HTR-8/SVneo (cell line): Measurements from ENCODE around the gene GLIS2.

ENCODE experiments used
- DNase-seq: peaks from one replicate; pipeline ENCODE4 v3.0.0; 2011; ENCODE audit warnings: low spot score, mixed read lengths; ENCODE audit not compliant: insufficient read length
- FAIRE-seq: peaks from 2 replicates; lab custom pipeline; 2011; peaks lifted over from hg19 to GRCh38; lab: Jason Lieb, UNC

Gene GLIS2

GRCh38 chr16:4376893-4377572 is 61.2 kb downstream of the GLIS2 start:
- DNase-seq: no peak
- FAIRE-seq: no peak

GRCh38 chr16:4377573-4378154 is 61.8 kb downstream of the GLIS2 start:
- FAIRE-seq: no peak
- no peak for DNase-seq

DNA sequence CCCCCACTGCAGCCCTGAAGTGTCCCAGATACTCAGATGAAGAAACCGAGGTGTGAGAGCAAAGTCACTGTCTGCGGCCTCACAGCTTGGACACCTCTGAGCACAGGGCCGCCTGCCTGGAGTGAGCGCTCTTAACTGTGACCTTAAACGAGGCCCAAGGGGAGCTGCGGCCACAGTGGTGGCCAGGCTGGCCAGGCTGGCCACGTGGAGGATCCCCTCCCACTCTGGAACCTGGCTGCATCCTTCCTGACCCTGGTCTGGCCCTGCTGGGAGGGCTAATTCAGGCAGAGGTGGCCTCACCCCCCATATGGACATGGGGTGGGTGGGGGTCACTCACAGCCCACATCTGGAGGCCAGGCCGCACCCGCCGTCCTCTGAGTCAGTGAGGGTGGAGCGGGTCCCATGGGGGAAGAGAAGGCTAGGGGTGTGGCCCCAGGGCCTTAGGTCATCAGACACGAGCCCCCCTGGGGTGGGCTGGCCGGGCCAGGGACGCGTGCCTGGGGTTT is 62.3 kb downstream of the GLIS2 start:
- DNase-seq: no peak
- FAIRE-seq: no peak

DNA sequence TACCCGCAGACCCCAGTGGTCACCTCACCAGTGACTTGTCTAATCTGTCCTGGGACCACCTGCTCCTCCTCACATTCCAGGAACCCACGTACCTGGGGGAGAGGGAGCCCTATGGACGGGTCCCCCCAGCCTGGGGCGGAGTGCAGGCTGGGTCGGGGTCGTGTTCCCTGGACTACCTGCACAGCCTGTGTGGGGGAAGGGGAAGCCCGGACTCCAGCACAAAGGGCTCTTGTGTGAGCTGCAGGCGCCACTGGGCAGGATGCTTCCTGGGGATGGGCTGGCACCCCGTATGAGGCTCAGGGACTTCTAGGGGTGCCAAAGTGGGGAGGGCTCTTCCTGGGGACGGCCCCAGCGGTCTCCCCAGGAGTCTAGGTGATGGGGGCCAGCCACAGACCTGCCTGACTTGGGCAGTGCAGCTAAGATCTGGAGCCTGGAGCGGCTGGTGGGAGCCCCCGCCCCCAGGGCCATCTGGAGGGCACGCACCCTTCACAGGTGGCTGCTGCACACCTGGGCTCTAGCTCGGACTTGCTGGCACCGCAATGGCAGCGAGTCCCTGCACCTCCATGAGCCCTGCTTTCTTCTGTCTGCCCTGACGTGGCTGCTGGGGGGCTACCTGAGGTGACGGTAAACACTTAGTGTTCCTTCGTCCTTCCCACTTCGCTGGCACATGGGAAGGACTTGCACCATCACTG is 63.3 kb downstream of the GLIS2 start:
- FAIRE-seq (no peak), DNase-seq (no peak)

GRCh38 chr16:4380119-4381063 is 64.5 kb downstream of the GLIS2 start:
- DNase-seq (no peak), FAIRE-seq (no peak)

- DNase-seq (no peak), FAIRE-seq (no peak)
Observed at GRCh38 chr16:4381072-4381934, 65.4 kb downstream of the GLIS2 start.

GRCh38 chr16:4381935-4382794 is 66.3 kb downstream of the GLIS2 start:
- no peak for FAIRE-seq
- no peak for DNase-seq

DNA sequence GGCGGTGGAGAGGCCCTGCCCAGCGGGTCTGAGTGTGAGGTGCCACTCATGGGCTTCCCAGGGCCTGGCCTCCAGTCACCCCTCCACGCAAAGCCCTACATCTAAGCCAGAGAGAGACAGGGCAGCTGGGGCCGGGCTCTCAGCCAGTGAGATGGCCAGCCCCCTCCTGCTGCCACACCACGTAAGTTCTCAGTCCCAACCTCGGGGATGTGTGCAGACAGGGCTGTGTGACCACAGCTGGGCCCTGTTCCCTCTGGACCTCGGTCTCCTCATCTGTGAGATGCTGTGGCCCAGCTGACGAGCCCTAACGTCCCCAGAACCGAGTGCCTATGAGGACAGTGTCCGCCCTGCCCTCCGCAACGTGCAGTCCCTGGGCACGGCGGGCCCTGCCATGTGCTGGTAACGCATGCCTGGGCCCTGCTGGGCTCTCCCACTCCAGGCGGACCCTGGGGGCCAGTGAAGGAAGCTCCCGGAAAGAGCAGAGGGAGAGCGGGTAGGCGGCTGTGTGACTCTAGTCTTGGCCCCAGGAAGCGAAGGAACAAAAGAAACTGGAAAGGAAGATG is 67.0 kb downstream of the GLIS2 start:
- no peak for FAIRE-seq

DNA sequence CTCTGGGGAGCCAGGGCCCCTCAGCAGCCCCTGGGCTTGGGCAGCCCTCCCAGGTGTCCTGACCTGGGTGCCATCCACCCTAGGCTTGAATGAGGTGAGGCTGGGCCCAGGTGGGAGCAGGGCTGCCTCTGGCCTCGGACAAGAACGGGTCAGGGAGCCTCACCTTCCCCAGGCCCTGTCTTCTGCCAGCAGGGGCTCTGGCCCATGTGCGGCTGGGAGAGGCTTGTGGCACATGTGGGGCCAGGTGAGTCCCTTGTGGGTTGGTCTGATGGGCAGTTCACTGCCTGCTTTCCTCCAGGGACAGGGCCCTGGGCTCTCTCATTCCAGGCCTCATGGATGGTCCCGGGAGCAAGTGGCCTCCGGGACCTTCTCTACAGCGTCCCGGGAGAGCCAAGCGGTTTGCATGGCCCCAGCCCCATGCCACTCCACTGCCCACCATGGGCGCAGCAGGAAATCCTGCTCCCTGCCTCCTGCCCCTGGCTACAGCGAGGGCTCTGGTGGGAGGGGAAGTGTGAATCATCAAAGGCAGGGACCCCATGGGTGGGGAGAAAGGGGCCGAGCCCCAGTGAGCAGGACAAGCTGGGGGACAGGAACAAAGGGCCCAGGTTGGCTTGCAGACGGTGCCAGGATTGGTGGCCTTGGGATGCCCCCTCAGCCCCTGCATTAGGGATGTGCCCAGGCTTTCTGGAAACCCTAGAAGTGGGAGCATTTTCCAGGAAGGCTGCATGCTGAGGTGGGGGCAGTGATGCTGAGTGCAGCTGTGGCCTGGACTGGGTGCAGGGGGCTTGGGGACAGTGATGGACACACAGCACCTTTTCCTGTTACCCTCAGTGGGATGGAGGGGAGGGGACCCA is 68.0 kb downstream of the GLIS2 start:
- DNase-seq: no peak
- FAIRE-seq: no peak

More for the DNA sequence above, 67.0 kb downstream of the GLIS2 start:
- no peak for DNase-seq

- DNase-seq (no peak), FAIRE-seq (no peak)
Observed at GRCh38 chr16:4384509-4384942, 68.7 kb downstream of the GLIS2 start.

- no peak for FAIRE-seq
- DNase-seq: no peak
Observed at GRCh38 chr16:4385066-4385788, 69.4 kb downstream of the GLIS2 start.

- DNase-seq (no peak), FAIRE-seq (no peak)
Observed at GRCh38 chr16:4385789-4386450, 70.1 kb downstream of the GLIS2 start.

DNA sequence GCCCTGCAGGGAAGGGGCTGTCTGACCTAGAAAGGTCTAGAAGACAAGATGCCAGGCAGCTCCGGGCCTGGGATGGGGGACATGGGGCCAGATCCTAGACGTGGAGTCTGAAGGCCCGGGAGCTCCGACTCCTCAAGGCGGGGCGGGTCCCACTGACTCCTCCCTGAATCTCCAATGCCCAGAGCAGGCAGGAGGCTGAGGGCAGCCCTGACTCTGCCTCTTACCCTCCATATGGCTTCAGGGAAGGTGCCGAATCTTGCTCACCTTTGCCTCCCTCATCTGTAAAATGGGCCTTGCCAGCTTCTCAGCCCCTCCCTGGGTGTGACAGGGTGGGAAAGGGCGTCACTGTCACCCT is 70.6 kb downstream of the GLIS2 start:
- FAIRE-seq (no peak), DNase-seq (no peak)

DNA sequence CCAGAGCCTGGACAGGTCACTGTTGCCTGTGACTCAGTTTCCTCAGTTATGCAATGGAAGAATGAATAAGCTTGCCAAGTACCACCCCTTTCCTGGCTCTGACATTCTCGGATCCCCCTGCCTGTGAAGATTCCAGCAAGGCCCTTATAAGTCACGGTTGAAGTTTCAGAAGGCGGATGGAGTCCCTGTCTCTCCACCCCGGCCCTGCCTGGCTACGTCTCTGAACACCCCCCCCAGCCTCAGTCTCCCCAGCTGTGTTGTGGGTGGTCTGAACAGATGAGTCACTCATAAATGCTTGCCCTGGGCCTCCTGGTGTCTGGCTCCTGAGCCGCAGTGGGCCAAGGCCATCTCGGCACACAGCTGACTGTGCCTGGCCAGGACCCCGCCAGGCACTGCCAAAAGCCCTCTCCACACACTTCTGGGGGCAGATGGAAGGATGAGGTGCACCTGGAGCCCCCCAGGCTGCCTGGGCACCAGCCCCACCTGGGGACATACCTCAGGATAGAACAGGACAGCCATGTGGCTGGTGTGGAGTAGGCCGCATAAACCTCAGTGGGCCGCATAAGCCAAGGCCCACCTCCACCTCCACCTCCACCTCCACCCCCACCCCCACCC is 71.2 kb downstream of the GLIS2 start:
- DNase-seq (no peak), FAIRE-seq (no peak)

DNA sequence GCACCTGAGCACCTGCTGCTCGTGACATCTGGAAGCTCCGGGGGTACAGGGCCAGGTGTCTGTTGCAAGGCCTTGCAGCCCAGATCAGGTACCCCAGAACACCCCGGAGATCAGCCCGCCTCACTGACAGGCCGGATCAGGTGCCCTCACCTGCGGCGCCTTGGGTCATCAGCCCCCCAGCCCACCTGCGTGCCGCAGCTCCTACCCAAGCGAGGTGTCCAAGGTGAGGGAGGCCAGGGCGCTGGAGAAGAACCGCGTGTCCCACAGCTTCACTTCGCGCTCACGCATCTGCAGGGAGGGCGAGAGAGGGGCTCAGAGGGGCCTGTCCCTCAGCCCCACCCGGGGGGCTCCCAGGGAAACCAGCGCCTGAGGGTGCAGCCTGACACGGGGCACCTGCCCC is 71.9 kb downstream of the GLIS2 start:
- DNase-seq (no peak), FAIRE-seq (no peak)
